Renal cortex interstitium (tissue), 11 donors: Measurements from ENCODE around the gene ST7. TPM values are rescaled to one million over a fixed set of nuclear protein-coding genes. Genes with fewer than 3 reads are reported as not detected.
A peak's percentile ranks its signal among the peaks of the same experiment; 100 is the strongest.
"Not testable (repeated sequence)": the region's sequence is repeated elsewhere in the genome, so short reads cannot be mapped to it uniquely, and the experiment has no call there.

Source experiments
- DNase-seq, 11 donors: peaks; one replicate each; pipeline ENCODE4 v3.0.0-alpha.2; 2013; ENCODE audit warnings: low read depth in 9 of 11, low spot score in 4 of 11; ENCODE audit errors: extremely low read depth in 1 of 11
- polyA plus RNA-seq, 3 donors: library from polyadenylated mRNA; unstranded; fragments of 120-200 nt; gene quantifications; one replicate each; pipeline ENCODE4 v1.2.1, GENCODE V29; 2013; ENCODE audit not compliant: insufficient read length in 3 of 3

ST7 gene
- polyA plus RNA-seq, 3 donors, result 27.1 to 30.2 (median 29.6) TPM

DNA sequence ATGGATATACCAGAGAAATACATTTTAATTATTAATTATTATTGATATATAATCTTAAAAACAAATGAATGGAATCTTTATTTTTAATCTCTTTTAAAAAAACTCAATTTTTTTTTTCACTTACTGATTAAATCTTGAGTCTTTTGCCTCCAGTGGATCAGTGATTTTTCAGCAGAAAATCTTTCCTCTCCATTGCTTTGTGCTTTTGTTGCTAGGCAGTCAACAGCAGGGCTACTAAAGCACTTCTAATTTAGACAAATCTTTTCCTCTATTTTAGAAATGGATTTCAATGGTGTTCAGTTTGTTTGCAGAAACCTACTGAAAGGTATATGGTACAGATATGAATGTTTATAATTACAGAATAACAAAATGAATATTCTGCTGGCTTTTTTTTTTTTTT lies 143.6 kb downstream of the ST7 start:
- DNase-seq, result no peak

DNA sequence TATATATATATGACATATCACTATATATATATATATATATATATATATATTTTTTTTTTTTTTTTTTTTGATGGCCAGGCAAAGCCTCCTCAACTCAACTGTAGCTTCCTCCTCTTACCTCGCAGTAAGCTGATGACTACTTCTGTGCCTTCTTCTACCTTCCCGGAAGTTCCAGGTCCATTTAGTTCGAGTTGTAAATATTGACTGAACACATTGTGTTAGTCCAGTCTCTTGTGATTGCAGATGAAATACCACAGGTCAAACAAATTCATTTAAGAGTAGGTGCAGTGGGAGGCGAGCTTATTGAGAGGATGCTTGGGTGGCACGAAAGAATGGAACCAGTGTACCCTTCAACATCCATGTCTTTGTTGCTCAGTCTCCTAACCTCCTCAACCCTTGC lies 144.6 kb downstream of the ST7 start:
- DNase-seq, result no peak

DNA sequence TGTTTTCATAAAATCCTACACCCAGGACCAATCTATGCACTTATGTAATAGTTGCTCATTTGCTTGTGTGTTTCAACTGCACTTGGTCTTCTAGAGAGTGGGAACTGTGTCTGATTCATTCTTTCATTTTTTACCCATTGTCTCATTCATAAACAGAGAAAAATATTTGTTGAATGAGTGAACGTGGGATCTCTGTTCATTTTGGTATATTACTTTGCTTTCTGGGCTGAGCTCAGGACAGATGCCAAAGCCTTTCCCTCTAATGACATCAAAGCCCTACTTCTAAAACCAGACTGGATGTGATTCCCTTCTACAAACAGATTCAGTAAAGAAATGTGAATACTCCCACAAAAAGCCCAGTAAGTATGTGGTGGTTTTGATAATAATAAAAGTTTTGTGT lies 145.2 kb downstream of the ST7 start:
- no peak for DNase-seq

DNA sequence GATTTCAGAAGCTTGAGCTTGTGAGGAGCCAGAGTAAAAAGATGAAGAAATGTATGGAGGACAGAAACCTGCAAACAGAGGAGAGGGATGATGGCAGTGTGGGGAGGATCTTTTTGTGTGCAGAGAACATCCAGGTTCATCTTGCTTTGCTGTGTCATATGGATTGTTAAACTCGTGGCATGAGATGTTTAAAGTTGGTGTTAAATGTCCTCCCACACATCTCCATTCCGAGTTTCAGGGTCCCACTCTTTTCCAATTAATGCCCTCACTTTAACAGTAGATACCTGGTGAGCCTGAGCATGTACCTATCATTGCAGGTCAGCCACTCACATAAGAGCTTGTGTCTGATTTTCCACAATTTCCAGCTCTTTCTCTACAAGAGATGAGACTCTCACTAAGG lies 147.7 kb downstream of the ST7 start:
- peak in 3 of 11 donors; percentile 22 to 36 (median 24) for DNase-seq

DNA sequence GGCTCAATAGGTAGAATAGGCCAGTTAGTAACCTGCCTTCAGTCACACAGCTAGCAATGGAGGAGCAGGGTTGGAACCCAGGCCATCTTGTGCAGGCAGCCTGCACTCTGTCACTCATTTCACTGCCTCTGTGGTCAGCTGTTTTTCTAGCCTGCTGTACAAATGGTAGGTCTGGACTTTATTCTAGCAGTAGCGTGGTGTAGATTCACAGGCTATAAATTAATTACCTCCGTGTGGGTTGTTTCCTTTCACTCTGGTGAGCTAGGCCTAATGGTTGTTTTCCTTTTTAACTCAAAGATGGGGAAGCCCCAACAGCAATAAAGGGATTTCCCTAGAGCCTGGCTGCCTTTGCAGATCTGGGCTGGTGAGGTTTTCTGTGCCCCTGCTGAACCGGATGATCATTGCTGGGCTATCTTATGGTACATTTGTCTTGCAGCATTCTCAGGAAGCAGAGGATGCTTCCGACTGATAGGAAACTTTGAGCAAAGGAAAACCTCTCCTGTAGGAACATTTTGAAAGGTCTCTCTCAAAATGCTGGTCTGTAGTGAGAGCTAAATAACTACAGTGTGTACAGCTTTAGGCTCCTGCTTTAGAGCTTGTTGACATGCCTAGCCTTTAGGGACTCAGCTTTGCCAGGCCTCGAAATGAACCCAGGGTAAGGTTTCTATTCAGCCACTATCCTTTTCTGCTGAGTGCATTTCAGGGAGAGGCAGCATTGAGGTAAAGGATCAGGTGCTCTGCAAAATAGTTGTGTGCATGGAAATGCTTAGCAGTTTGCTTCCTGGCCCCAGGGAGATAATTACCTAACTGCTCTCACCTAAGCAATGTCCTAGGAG lies 157.4 kb downstream of the ST7 start:
- peak in 1 of 11 donors; percentile 16 for DNase-seq

DNA sequence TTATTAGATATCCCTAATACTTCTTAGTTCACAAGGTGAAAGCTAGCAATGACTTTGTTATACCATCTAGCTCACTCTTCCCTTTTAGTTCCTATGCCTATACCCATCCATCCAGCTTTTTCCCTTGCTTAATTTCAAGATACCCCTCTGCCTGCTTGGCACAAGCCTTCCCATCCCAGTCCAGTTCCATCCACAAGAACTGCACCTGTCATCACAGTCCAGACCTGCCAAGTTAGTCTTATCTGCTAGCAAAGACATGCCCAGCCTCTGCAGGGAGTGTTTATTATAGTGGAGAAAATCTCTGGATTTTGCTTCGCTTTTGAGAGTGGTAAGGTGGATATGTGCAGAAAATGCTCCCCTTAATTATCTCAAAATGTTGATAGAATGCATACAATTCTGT lies 158.2 kb downstream of the ST7 start:
- DNase-seq, result no peak

DNA sequence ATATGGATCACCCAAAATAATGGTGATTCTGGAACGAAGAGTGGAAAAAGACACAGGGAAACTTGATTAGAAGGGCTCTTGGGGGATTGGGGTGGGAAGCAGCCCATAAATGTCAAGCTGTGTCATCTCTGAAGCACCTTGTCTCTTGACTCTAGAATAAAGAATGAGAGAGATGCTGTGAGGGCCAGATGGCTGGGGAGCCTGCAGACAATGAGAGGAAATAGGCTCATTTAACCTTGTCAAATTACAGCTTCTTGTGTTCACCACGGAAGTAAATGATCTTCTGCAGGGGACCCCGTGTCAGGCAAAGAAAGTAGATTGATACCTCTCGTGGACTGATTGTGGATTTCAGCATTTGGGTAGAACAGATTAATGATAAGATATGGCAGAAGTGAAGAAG lies 159.3 kb downstream of the ST7 start:
- no peak for DNase-seq

DNA sequence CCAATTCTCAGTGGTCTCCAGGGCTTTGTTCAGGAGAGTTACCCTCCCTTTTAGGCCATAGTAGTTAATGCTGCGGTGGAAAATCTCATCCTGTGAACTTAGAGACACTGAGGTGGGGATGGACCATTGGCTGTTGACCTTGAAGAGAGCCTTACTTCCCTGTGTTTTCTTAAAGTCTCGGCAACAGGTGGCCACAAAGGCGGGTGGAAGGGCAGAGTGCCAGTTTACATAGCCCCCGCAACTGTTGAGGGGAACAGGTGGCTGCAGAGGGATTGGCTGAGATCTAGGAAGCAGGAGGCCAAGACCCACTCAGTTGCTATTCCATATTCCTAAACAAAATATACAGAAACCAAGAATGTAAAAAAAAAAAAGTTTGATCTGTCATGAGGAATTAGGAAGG lies 160.6 kb downstream of the ST7 start:
- DNase-seq, result no peak

DNA sequence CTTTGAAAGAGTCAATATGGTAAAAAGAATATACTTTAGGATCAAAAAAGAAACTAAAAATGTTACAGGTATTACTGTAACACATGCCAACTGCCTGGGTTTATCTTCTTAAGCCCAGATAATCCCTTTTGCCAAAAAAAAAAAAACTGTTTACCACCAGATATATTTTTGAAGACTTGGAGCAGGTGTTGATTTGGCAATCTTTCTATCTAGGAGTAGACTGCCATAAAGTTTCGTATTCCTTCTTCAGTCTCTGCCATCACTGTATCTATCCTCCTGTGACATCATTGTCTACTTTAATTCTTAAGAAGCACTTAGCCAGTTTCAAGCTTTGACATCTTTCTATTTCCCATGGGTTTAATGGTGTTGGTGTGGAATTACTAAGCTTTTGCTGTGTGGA lies 161.0 kb downstream of the ST7 start:
- no peak for DNase-seq

DNA sequence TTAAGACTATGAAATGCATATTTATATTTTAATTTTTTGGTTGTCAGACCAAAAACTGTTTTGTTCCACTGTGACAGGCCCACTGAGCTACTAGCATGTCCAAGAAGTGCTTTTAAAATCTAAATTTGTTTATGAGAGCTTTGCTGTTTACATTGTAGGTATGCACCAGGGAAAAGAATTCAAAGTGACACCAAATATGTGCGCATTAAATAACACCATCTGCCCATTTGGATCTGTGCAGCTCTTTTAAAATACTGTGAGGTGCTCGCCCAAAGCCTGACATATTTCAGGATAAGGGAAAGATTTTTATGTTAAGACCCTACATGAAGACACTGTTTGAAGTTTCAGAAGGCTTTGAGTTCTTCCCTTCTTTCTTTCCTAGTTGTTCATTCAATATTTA lies 162.9 kb downstream of the ST7 start:
- no peak for DNase-seq

DNA sequence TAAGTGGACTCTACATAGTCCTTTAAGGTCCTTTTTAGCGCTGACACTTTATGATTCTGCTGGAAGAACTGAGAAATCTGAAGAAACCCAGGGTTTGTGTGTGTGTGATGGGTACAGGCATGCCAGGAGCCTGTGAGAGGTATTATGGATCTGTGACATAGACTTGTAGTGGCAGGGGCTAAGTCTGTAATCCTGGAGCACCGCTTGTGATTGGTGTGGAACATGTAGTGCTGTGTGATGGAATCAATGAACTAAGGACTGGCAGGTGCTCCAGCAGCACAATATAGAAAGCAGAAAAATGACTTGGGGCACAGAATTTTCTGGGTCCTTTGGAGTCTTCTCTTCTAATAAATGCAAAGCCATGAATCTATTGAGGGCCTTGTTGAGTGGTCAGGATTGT lies 163.9 kb downstream of the ST7 start:
- no peak for DNase-seq

DNA sequence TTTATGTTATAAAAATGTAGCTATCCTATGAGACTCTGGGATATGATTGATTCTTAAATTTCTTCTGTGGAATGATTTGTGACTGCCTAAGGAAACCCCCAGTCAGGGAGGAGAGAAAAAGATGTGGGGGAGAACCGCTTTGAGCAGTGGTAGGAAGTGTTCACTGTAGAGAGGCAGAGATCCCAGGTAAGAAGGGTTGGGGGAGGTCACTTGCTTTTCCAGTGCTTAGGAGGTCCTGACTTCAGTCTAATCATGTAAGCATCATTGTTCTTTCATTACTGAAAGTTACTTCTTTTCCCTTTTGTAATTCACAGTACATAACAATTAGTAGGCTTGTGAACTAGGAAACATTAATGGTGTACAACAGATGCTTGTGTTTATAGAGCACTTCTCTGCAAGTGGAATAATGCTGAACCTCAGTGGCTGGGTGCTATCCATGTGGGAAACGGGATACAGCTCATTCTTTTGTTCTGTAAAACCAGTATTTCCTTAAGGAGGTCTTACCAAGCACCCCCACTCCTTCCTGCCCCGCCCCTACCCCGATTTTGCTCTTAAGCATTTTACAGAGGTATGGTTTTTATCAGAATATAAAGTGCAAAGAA lies 165.4 kb downstream of the ST7 start:
- DNase-seq, result no peak

DNA sequence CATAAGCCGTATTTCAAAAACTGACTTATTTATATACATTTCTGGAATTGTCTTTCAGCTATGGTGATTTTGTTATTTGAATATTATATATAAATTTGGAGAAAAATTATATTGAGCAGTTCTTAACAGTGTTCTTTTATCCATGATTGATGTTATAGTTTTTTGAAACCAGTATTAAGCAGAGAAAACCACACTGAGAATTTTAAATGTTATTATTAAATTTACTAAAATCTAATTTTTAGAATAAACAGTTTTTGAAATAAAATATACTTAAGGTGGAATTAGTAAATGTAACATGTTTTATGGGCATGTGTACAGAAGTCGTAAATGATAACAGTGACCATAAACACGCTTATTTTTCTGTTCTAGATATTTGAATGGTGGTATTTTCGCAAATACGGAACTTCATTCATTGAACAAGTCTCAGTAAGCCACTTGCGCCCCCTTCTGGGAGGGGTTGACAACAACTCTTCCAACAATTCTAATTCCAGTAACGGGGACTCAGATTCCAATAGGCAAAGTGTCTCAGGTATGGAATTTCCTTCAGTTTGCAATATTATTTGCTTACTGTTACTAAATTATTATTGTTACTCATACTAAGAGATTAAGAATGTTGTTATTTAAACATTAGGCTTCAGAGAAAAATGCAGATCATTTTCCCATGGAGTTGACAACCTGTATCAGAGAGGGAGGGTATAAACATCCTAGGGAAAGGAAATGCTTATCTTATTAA lies 166.1 kb downstream of the ST7 start:
- DNase-seq, result peak in 9 of 11 donors; percentile 57 to 87 (median 70)

DNA sequence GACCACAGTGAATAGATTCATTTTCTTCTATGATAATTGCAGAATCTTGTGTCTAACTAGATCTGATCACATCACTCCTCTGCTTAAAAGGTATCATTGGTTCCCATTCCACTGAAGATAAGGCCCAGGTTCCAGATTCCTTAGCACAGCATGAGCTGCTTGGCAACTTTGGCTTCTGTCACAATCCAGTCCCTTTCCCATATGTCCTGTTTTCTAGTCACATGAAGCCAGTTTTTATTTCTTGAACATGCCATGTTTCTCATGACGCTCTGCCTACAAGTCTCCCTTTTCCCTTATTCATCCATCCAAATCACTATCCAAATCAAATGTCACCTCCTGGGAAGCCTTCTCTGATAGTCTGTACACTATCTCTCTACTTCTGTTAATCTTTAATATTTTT lies 167.0 kb downstream of the ST7 start:
- DNase-seq, result not testable (repeated sequence)

DNA sequence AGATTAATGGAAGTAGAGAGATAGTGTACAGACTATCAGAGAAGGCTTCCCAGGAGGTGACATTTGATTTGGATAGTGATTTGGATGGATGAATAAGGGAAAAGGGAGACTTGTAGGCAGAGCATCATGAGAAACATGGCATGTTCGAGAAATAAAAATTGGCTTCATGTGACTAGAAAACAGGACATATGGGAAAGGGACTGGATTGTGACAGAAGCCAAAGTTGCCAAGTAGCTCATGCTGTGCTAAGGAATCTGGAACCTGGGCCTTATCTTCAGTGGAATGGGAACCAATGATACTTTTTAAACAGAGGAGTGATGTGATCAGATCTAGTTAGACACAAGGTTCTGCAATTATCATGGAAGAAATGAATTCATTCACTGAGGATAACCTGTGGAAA lies 168.7 kb downstream of the ST7 start:
- DNase-seq, result not testable (repeated sequence)

DNA sequence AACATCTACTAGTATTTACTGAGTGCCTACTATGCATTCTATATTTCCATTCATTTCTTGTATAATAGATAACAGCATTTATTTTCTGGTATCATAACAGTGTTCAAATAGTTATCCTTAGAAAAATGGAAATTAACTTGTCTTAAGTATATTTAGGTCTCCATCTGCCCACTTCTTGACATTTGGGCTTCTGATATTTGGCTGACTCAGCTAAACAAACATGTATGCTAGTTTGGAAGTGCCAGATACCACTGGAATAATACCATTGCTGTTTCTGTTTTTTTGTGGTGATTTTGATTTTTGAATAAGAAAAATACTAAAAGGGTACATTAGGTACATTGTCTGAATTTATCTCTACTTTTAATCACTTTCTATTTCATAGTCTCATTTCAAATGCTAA lies 169.2 kb downstream of the ST7 start:
- no peak for DNase-seq

DNA sequence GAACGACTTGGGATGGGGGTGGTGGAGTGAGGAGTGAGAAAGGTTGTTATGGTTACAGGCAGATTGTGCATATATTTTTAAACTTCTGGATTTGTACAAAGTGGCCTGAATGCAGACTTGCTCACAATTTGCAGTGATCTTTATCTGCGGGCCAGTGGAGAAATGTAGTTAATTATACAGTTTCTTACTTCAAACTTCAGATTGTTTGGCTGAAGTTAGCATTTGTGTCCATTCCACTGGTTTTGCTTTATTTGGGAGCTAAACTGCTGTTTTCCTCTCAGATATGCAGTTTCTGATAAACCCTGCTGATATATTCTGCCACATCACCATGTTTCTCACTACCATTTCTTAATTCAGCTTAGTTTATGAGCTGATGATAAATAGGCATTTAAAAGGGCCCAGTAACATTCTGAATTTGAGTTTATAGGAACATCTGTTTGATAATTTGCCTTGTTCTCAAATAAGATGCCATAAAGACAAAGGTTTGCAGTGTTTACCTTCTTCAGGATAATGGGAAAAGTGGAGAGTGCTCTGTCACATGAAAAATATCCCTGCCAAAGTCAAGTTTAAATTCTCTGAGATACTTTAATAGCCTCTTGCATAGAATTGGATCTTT lies 170.1 kb downstream of the ST7 start:
- DNase-seq, result no peak

DNA sequence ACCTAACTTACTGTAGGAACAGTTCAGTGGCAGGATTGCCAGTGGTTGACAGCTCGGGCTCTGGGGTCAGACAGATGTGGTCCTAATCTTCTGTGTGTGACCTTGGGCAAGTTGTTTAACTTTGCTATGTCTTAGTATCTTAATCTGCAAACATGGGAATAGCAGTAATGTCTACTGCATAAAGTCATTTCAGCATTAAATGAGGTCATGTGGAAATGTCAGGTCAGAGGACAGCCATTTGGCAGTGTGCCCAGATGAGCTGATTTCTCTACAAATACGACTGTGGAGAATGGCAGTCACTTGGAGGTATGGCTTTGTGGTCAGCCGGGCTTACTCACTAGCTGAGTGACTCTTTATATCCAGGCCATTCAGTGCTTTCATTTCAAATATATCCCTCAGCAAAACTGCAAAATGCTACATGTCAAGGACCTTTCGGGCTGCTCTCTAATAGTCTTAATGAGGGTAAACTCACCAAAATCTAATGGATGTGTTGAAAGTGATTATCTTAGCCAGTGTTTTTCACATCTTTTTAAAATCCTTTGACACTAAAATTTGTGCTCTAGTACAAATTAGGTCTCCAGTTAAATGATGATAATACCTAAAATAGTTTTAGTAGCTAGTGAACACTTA lies 171.4 kb downstream of the ST7 start:
- peak in 7 of 11 donors; percentile 38 to 63 (median 53) for DNase-seq

DNA sequence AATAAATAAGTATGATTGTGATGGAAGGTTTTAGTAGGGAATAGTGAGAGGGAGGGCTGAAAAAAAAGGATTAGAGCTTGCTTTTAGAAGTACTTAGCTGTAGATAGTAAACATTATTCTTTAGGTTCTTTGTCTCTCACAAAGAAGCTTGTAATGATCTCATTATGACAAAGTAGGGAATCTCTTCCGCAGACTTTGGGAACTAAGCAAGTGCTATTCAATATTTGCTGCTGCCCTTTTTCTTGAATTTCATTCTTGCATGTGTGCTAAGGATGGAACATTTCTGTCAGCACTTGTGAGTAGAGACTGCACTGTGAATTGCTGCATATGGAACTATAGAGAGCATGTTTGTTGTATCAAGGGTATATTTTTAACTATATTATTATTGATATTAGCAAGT lies 173.4 kb downstream of the ST7 start:
- no peak for DNase-seq
